Stomach (tissue), 9 donors: ENCODE measurements around the gene TBC1D14. TPM values are rescaled to one million over a fixed set of nuclear protein-coding genes. Genes with fewer than 3 reads are reported as not detected.

Experiments used
- DNase-seq, 2 donors: peaks; one replicate each; pipeline versions ENCODE4 v3.0.0 to v3.0.0-alpha.2; 2013 to 2019
- H3K27ac ChIP-seq, 5 donors: fragments of 200-600 bp in 4 of 5; sonication (generic) in 4 of 5; one replicate each; pipeline ENCODE4 v1.5.1; 2013 to 2019; ENCODE audit warnings: mild to moderate bottlenecking in 1 of 5, moderate library complexity in 1 of 5
- H3K27me3 ChIP-seq, 3 donors: fragments of 200-600 bp; sonication (generic); one replicate each; pipeline ENCODE4 v1.5.1; 2017 to 2019; ENCODE audit warnings: mixed run types in 1 of 3
- H3K36me3 ChIP-seq, 4 donors: fragments of 200-600 bp; sonication (generic); 1 replicate in 3 of 4; 2 replicates in 1 of 4; pipeline ENCODE4 v1.5.1; 2016 to 2019
- H3K4me1 ChIP-seq, 4 donors: fragments of 200-600 bp; sonication (generic); one replicate each; pipeline ENCODE4 v1.5.1; 2016 to 2019
- H3K4me3 ChIP-seq, 4 donors: fragments of 200-600 bp; sonication (generic) in 3 of 4; one replicate each; pipeline ENCODE4 v1.5.1; 2016 to 2019; ENCODE audit warnings: mild to moderate bottlenecking in 1 of 4
- H3K9me3 ChIP-seq, 4 donors: fragments of 200-600 bp; sonication (generic); one replicate each; pipeline ENCODE4 v1.5.1; 2016 to 2019
- EP300 ChIP-seq: sonication (generic); formaldehyde crosslinking; IDR thresholded peaks from one replicate; pipeline ENCODE4 v1.6.1; 2017; ENCODE audit warnings: antibody characterized with exemption
- POLR2A ChIP-seq, 4 donors: fragments of 450-650 bp; IDR thresholded peaks; one replicate each; pipeline ENCODE4 v1.6.1; 2016; ENCODE audit warnings: antibody characterized with exemption in 4 of 4, control low read depth in 2 of 4, mild to moderate bottlenecking in 1 of 4, moderate library complexity in 1 of 4
- POLR2AphosphoS5 ChIP-seq, 3 donors: sonication (generic); formaldehyde crosslinking; IDR thresholded peaks; one replicate each; pipeline ENCODE4 v1.6.1; 2016; ENCODE audit warnings: antibody characterized with exemption in 3 of 3
- WGBS, 5 donors: extraction: QIAGEN DNeasy Blood & Tissue Kit in 3 of 5; methylation state at CpG; one replicate each; pipeline versions ENCODE4 v1.1.5 to v1.1.7; 2013 to 2018; 5-methylcytosine and 5-hydroxymethylcytosine counted together
- intact Hi-C: fragments of 100-400 bp; cut with DNase I; formaldehyde crosslinking; loops from one replicate; pipeline ENCODE4 v1.15.1; 2023; ENCODE audit warnings: low total_unique reads
- polyA plus RNA-seq, 3 donors: library from polyadenylated mRNA; stranded (reverse); fragments of 200-250 nt; gene quantifications; one replicate each; pipeline ENCODE4 v1.2.3, GENCODE V29; 2013
- total RNA-seq, 5 donors: library from RNA; depleted of rRNA; stranded (reverse); fragments of >200 nt; gene quantifications; one replicate each; pipeline versions ENCODE4 v1.1.0 to v1.2.3, GENCODE V29; 2014 to 2016
- TF ChIP-seq, protein P1 (sequence below), 7 experiments: fragments of 450-650 bp in 4 of 7; fragments of 200-600 bp in 3 of 7; sonication (generic) in 3 of 7; IDR thresholded peaks; one replicate each; pipeline ENCODE4 v1.5.1; 2016 to 2019; ENCODE audit warnings: antibody characterized with exemption in 7 of 7, control low read depth in 2 of 7, mild to moderate bottlenecking in 1 of 7
- donor health status: healthy with polysubstance abuse.
- donor health status: Bipolar disorder and iron deficiency.
- donor health status: healthy.

TBC1D14 gene
- total and polyA plus RNA-seq, 8 donors, result 19.5 to 72.4 (median 40.4) TPM

DNA sequence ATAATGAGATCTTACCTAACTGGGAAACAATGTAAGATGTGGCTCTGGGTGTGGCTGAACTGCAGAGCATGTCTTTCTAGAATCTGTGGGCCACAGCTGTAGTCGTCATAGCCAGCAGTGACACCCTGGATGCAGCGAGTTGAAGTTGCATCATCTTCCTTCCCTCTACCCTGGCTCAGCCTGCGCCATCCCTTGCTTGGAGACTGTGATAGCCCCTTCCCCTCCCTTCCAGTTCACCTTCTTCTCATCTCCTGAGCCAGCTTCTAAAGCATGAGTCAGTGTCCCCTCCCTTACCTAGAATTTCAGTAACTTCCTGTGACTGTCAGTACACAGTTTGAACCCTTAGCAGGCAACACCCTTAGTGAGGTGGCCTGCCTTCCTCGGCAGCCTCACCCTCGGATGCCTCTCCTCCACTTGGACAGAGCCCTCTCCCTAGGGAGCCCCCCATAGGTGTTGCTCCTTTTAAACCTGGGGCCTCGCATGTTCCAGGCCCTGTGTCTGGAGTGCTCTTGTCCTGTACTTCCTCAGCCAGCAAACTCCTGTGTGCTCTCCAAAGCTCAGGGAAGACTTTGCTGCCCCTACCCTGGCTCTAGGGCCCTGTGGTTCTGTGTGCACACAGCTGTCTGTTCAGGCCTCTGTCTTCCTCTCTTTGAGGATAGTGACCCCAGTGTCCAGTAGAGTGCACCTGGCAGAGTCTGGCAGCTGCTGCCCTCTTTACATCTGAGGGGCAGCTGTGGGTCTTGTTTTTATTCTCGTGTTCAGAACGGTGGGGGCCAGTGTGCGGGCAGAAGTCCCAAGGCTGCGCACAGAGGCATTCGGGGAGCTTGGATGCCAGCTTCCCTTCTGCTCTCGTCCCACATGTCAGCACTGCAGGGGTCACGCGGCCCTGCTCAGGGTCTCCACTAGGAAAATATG, 89.8 kb downstream of the TBC1D14 start:
- DNase-seq, result no peak
- WGBS, 5 donors, result 82 to 92% (median 87%) methylated on average over 12 to 14 of the region's 14 CpGs
- Histone ChIP-seq H3K27me3 (no peaks in the 10 kb centered on the region), H3K36me3 (peaks cover 74 to 100% (median 100%) of the 10 kb centered on the region in 4 donors), H3K4me3 (no peak overlapping the region), H3K27ac (peak overlapping the region in 2 of 5 donors; percentile 47 to 52), H3K4me1 (peaks cover 0 to 13% (median 0%) of the 10 kb centered on the region in 4 donors), H3K9me3 (no peaks in the 10 kb centered on the region)
- intact Hi-C loops, result no loop called here
- TF ChIP-seq EP300 (no peak), POLR2AphosphoS5 (IDR thresholded peaks at IDR 0.05) (no peak), POLR2A (IDR thresholded peaks at IDR 0.05) (no peak)
- TF ChIP-seq, protein P1, sequence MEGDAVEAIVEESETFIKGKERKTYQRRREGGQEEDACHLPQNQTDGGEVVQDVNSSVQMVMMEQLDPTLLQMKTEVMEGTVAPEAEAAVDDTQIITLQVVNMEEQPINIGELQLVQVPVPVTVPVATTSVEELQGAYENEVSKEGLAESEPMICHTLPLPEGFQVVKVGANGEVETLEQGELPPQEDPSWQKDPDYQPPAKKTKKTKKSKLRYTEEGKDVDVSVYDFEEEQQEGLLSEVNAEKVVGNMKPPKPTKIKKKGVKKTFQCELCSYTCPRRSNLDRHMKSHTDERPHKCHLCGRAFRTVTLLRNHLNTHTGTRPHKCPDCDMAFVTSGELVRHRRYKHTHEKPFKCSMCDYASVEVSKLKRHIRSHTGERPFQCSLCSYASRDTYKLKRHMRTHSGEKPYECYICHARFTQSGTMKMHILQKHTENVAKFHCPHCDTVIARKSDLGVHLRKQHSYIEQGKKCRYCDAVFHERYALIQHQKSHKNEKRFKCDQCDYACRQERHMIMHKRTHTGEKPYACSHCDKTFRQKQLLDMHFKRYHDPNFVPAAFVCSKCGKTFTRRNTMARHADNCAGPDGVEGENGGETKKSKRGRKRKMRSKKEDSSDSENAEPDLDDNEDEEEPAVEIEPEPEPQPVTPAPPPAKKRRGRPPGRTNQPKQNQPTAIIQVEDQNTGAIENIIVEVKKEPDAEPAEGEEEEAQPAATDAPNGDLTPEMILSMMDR (IDR thresholded peaks at IDR 0.05), result no peak

DNA sequence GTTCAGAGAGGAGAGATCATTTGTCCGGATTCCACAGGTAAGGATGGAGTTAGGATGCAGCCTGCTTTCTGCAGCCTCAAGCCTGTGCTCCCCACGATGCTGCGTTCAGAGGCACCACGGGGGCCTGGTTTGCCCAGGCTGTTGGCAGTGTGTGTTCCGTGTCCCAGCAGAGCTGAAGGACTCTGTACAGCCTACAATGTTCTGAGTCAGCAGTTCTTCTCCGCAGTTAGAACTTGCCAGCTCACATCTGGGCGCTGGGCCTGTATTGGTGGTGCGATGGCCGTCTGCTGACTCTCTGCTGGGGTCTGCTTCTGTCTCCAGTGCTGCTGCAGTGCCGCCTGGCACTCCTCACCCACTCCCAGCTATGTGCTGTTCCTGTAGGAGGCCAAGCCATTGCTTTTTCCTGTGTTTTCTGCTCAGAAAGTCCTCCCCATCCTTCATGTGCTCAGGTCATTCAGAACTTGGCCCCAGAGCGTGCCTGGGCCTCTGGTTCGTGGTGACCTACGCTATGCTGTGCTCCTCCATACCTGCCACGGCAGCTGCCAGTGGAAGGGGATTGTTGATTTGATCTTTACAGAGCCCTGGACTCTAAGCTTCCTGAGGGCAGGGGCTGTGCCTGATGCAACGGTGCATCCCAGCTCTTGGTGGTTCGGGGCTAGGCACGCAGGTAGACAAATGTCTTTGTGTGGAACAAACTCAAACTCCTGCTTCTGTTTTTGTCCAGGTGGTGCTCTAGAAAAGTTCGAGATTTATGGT, 91.0 kb downstream of the TBC1D14 start:
- intact Hi-C loops, result no loop called here
- TF ChIP-seq POLR2AphosphoS5 (IDR thresholded peaks at IDR 0.05) (no peak), POLR2A (IDR thresholded peaks at IDR 0.05) (no peak), EP300 (no peak)
- TF ChIP-seq, protein P1 (IDR thresholded peaks at IDR 0.05), result no peak
- Histone ChIP-seq H3K4me1 (peaks cover 0 to 13% (median 0%) of the 10 kb centered on the region in 4 donors), H3K9me3 (no peaks in the 10 kb centered on the region), H3K4me3 (no peak overlapping the region), H3K36me3 (peaks cover 69 to 100% (median 100%) of the 10 kb centered on the region in 4 donors), H3K27me3 (no peaks in the 10 kb centered on the region), H3K27ac (no peak overlapping the region)
- no peak for DNase-seq
- 94 to 97% (median 97%) methylated on average over 17 to 18 of the region's 18 CpGs for WGBS, 5 donors

DNA sequence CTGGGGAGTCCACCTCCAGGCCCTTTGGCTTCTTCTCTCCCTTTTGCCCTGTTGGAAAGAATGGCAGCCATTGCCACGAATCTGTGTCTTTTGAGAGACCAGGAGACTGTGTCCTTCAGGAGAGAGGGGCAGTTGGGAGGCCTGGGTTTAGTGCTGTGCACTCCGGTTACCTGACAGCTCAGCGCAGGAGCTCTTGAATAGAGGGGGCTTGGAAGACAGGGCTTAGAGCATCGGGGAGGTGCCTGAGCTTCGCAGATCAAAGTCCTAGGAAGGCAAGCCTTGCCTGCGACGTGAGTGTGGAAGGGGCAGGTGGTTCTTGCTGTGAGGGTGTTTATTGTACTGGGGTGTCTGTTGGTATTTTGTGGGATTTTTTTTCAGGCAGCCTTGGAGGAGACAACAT, 91.6 kb downstream of the TBC1D14 start:
- Histone ChIP-seq H3K4me3 (no peak overlapping the region), H3K9me3 (no peaks in the 10 kb centered on the region), H3K36me3 (peaks cover 65 to 100% (median 99%) of the 10 kb centered on the region in 4 donors), H3K4me1 (peaks cover 0 to 13% (median 0%) of the 10 kb centered on the region in 4 donors), H3K27me3 (no peaks in the 10 kb centered on the region), H3K27ac (no peak overlapping the region)
- no peak for DNase-seq
- intact Hi-C loops, result no loop called here
- TF ChIP-seq POLR2A (IDR thresholded peaks at IDR 0.05) (no peak), EP300 (no peak)
- TF ChIP-seq, protein P1 (IDR thresholded peaks at IDR 0.05), result no peak
- WGBS, 5 donors, result 91 to 97% (median 96%) methylated on average over 7 of the region's 7 CpGs

DNA sequence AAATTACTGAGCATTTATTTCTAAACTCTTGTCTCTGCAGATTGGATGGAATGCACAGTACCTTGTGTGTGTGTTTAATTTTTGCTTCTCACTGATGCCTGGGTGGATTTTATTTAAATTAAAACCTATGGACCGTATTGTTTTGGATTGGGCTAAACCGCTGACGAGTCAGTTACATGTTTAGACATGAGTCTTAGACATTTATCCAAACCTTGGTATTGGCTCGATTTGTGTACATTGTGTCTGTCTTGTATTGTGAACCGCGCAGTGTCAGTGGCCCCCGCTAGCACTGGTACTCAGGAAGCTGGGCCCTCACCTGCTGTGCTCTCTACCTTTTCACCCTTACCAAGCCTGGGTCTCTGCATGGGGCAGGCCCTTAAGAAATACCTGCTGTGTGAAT, 92.7 kb downstream of the TBC1D14 start:
- TF ChIP-seq POLR2A (IDR thresholded peaks at IDR 0.05), result no peak
- no peak for TF ChIP-seq POLR2AphosphoS5 (IDR thresholded peaks at IDR 0.05)
- TF ChIP-seq, protein P1 (IDR thresholded peaks at IDR 0.05), result no peak
- intact Hi-C loops, result no loop called here
- no peak overlapping the region for H3K27ac ChIP-seq
- H3K9me3 ChIP-seq, result no peaks in the 10 kb centered on the region
- DNase-seq, result no peak
- H3K4me1 ChIP-seq, result peaks cover 0 to 13% (median 0%) of the 10 kb centered on the region in 4 donors
- peaks cover 56 to 100% (median 98%) of the 10 kb centered on the region in 4 donors for H3K36me3 ChIP-seq
- no peaks in the 10 kb centered on the region for H3K27me3 ChIP-seq
- no peak overlapping the region for H3K4me3 ChIP-seq
- WGBS, 5 donors, result 94 to 96% (median 94%) methylated on average over 7 of the region's 7 CpGs
